Activated effector memory CD4-positive, alpha-beta T cell treated with anti-CD3 and anti-CD28 coated beads, Interleukin-2, amount 50 U/mL, for 16 hours (primary cell): Measurements from ENCODE around the gene APOA1.

Experiments used
- DNase-seq: peaks from one replicate; pipeline ENCODE4 v3.0.0-alpha.2; 2020

The APOA1 gene

DNA sequence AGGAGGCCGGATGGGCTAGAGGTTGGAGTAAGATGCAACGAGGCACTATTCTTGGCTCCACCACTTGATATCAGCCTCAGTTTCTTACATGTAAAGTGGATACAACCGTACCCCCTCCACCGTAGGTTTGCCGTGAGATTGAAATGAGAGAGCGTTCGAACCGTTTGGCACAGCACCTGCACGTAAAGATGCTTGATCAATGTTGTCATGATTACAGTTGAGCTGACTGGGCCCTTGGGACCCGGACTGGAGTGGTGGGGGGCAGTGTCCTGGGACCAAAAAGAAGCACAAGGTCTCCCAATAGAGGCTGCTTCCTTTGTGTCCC is 4.0 kb downstream of the APOA1 start:
- no peak for DNase-seq

DNA sequence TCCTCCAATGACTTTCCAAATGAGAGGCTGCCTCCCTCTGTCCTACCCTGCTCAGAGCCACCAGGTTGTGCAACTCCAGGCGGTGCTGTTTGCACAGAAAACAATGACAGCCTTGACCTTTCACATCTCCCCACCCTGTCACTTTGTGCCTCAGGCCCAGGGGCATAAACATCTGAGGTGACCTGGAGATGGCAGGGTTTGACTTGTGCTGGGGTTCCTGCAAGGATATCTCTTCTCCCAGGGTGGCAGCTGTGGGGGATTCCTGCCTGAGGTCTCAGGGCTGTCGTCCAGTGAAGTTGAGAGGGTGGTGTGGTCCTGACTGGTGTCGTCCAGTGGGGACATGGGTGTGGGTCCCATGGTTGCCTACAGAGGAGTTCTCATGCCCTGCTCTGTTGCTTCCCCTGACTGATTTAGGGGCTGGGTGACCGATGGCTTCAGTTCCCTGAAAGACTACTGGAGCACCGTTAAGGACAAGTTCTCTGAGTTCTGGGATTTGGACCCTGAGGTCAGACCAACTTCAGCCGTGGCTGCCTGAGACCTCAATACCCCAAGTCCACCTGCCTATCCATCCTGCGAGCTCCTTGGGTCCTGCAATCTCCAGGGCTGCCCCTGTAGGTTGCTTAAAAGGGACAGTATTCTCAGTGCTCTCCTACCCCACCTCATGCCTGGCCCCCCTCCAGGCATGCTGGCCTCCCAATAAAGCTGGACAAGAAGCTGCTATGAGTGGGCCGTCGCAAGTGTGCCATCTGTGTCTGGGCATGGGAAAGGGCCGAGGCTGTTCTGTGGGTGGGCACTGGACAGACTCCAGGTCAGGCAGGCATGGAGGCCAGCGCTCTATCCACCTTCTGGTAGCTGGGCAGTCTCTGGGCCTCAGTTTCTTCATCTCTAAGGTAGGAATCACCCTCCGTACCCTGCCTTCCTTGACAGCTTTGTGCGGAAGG is 4.8 kb downstream of the APOA1 start:
- peak; percentile 52 for DNase-seq

DNA sequence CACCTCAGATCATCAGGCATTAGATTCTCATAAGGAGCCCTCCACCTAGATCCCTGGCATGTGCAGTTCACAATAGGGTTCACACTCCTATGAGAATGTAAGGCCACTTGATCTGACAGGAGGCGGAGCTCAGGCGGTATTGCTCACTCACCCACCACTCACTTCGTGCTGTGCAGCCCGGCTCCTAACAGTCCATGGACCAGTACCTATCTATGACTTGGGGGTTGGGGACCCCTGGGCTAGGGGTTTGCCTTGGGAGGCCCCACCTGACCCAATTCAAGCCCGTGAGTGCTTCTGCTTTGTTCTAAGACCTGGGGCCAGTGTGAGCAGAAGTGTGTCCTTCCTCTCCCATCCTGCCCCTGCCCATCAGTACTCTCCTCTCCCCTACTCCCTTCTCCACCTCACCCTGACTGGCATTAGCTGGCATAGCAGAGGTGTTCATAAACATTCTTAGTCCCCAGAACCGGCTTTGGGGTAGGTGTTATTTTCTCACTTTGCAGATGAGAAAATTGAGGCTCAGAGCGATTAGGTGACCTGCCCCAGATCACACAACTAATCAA is 5.6 kb downstream of the APOA1 start:
- no peak for DNase-seq

DNA sequence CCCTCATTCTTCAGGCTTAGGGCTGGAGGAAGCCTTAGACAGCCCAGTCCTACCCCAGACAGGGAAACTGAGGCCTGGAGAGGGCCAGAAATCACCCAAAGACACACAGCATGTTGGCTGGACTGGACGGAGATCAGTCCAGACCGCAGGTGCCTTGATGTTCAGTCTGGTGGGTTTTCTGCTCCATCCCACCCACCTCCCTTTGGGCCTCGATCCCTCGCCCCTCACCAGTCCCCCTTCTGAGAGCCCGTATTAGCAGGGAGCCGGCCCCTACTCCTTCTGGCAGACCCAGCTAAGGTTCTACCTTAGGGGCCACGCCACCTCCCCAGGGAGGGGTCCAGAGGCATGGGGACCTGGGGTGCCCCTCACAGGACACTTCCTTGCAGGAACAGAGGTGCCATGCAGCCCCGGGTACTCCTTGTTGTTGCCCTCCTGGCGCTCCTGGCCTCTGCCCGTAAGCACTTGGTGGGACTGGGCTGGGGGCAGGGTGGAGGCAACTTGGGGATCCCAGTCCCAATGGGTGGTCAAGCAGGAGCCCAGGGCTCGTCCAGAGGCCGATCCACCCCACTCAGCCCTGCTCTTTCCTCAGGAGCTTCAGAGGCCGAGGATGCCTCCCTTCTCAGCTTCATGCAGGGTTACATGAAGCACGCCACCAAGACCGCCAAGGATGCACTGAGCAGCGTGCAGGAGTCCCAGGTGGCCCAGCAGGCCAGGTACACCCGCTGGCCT is 7.1 kb downstream of the APOA1 start:
- no peak for DNase-seq

DNA sequence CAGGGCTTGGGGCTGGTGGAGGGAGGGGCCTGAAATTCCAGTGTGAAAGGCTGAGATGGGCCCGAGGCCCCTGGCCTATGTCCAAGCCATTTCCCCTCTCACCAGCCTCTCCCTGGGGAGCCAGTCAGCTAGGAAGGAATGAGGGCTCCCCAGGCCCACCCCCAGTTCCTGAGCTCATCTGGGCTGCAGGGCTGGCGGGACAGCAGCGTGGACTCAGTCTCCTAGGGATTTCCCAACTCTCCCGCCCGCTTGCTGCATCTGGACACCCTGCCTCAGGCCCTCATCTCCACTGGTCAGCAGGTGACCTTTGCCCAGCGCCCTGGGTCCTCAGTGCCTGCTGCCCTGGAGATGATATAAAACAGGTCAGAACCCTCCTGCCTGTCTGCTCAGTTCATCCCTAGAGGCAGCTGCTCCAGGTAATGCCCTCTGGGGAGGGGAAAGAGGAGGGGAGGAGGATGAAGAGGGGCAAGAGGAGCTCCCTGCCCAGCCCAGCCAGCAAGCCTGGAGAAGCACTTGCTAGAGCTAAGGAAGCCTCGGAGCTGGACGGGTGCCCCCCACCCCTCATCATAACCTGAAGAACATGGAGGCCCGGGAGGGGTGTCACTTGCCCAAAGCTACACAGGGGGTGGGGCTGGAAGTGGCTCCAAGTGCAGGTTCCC is 7.8 kb downstream of the APOA1 start, which contains the start of gene APOC3:
Gene APOC3, plus strand, starts transcription at position 383 of the 659 bp plus-strand sequence. CDS start 676 bp downstream, outside the sequence.
- DNase-seq = no peak

DNA sequence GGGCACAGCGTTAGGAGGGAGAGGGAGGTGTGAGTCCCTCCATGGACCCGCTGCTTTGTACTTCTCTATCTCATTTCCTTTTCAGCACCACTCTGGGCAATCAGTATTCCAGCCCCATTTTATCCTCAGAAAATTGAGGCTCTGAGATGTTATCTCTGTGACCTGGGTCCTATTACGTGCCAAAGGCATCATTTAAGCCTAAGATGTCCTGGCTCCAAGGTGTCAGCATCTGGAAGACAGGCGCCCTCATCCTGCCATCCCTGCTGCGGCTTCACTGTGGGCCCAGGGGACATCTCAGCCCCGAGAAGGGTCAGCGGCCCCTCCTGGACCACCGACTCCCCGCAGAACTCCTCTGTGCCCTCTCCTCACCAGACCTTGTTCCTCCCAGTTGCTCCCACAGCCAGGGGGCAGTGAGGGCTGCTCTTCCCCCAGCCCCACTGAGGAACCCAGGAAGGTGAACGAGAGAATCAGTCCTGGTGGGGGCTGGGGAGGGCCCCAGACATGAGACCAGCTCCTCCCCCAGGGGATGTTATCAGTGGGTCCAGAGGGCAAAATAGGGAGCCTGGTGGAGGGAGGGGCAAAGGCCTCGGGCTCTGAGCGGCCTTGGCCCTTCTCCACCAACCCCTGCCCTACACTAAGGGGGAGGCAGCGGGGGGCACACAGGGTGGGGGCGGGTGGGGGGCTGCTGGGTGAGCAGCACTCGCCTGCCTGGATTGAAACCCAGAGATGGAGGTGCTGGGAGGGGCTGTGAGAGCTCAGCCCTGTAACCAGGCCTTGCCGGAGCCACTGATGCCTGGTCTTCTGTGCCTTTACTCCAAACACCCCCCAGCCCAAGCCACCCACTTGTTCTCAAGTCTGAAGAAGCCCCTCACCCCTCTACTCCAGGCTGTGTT is 8.5 kb downstream of the APOA1 start:
- DNase-seq = peak; percentile 37

DNA sequence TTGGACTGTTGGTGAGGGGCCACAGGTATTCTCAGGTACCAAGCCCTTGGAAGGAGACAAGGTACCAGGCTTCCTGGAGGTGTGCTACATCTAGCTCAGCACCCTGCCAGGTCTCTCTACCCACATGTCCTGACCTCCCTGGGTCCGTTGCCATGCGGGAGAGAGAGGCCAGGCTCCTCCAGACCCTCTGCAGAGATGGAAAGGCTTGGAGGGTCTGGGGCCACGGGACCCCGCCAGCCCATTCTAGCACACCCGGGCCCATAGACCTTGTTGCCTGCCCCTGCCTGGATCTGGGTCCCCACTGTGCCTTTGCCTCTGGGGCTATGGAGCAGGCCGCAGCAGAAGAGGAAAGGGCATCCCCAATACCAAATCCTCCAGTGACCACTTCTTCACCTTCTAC is 10.0 kb downstream of the APOA1 start:
- no peak for DNase-seq

DNA sequence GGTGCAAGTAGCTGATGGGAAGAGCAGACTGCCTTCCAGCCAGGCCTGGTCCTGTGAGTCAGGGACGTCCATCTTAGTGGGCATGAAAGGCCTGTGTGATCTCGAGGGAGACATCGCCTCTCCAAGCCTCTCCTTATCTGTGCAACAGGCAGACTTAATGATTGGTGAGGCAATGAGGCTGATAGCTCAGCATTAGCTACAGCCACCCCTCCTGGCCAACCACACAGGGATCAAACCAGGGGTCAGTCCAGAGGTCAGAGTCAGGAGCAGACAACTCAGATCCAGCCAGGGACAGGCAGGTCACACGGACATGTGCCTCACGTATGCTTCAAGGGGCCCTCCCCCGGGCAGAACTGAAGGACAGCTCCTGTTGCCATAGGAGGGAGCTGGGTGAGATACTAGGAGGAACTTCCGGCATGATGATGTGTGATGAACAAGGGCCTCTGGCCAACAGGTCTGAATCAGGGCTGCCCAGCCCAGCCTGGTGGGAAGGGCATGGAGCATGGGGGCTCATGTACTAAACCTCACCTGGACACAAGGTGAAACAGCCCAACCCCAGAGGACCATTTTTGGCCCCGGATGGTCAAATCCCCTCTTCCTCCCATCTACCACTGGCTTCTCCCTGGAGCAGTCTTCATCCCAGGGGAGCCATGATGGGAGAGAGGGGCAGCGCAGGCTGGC is 10.5 kb downstream of the APOA1 start:
- DNase-seq = peak; percentile 59

DNA sequence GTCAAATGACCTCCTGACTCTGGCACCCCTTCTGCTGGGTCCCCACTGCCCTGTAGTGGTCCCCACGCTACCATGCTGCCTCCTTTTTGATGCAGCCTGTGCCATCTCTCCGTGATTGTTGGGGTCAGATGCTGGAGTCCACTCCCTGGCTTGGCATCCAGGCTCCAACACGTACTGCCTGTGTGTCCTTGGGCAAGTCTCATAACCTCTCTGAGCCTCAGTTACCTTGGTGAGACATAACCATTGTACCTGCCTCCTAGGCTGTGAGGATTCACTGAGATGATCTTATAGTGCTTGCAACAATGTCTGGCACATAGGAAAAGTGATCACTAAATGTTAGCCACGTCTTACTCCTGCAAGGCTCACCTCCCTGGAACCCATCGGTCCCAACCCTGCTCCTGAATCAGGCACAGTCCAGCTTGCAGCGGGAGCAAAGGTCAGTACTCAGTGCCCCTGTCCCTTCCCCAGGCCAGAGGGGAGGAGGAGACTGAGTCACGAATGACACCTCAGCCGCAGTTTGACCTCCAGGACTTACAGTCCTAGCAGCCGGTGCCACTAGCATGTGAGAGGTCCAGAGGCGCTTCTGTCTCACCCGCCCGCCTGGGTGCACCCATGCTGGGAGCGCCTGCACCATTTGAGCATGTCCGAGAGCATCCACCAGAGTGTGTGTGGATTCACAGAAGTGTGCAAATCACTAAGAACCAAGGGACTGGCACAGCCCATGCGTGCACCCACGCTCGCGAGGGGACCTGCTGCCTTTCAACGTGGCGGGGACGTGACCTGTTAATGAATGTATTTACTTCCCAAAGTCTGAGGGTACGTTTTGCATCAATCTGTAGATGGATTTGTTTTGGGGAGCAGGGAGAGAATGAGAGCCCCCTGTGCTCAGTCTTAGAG is 11.3 kb downstream of the APOA1 start:
- peak; percentile 50 for DNase-seq

DNA sequence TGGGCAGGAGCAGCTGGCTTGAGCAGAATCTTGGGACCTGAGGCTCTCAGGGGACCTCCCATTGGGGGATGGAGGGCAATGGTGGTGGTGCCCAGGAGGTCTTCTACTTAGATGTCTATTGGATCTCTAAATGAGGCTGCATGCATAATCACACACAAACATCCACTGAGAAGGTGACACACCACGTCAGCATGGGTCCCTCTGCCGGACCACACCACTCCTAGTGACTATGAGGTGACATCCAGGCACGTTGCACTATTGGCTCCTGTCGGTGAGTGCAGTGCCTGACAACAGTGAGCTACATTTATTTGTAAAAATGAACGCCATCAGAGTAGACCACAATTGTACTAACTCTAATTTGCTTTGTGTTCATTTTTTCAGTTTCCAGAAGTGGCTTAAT is 12.0 kb downstream of the APOA1 start:
- DNase-seq = peak; percentile 55

DNA sequence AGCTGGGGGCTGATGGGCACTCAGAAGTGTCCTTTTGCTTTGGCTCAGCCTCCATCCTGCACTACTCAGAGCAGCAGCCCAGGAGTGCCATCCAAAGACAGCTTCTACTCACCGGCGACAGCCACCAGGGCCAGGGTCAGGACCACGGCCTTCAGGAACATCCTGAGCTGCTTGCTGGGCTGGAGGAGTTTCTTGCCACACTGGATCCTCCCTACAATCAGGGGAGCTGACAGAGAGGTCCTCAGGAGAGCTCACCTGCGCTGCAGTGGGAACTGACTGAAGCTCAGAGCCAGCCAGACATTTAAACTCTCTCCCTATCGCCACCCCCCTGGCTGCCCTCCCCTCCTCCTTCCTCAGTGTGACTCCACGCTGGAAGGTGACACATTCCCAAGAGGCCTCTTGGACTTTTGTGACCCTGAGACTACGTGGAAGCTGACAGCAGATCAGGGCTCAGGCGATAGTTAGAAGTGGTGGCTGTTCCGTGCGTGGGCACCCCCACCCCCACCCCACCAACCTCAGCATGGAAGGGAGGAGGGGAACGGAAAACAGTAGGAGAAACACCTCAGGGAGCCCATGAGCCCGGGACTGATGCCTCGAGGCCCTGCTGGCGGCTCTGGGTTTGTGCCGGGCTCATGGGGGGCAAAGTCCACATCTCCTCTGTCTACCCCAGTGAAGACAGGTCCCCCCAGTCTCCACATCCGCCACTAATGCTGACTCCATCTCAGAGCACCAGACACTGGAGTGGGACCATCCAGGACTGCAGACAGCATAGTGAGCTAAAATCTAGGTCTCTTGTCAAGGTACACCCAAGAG is 14.2 kb downstream of the APOA1 start, which contains the start of gene APOA4:
Gene APOA4, minus strand, starts transcription at position 274 of the 813 bp plus-strand sequence. Its CDS starts 113 bp downstream, at position 161.
- DNase-seq = no peak

DNA sequence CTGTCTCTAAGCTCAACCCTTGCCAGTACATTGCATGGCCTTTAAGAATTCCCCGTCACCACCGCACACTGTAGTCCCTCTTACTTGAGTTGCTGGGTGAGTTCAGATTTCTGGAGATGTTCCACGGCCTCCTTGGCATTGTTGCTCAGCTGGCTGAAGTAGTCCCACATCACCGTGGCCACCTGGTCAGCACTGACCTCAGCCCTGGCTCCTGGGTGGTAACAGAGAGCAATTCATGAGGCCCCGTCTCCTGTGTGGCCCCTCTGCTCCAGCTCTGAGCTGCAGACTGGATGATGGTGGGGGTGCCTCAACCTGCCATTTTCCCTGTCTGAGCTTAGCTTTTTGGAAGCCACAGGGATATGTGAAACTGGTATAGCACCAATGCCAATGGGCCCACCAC is 14.8 kb downstream of the APOA1 start:
- DNase-seq = no peak

DNA sequence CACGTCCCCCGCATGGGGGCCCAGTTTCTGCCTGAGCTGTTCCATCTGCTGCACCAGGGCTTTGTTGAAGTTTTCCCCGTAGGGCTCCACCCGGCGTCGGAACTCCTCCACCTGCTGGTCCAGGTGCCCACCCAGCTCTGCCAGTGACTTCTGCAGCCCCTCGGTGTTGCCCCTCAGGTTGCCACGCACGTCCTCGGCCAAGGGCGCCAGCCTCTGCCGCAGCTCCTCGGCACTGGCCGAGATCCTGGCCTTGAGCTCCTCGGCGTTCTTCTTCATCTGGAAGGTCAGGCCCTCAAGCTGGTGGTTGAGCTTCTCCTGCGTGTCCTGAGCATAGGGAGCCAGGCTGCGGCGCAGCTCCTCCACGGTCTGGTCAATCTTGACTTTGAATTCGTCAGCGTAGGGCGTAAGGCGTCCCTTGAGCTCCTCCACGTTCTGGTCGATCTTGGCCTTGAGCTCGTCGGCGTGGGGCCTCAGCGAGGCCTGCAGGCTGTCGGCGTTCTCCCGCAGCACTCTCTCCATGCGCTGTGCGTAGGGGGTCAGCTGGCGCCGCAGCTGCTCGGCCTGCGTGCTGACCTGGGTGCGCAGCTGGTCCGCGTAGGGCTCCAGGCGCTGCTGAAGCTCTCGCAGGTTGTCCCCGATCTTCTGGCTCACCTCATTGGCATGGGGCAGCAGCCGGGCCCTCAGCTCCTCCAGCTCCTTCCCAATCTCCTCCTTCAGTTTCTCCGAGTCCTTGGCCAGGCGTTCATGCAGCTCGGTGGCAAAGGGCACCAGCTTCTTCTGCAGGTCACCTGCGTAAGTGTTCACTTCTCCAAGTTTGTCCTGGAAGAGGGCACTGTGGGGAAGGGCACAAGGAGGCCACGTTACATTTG is 16.1 kb downstream of the APOA1 start:
- DNase-seq = no peak

DNA sequence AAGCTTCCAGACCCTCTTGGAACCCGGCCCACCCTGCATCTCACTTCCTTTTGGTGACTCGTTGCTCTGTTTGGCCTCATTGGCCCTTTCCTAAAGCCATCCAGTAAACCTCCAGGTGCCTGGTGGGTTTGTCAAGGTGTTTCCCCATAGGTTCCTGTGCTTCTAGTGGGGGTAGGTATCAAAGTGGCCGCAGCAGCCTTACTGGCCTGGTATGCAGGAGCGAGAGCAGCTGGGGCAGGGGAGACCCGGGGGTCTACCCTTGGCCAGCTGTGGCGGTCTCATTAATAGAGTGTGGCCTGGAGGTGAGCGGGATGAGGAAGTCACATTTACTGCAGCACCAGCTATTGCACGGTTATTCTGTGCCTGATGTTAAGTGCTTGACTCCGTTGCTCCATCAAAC is 18.4 kb downstream of the APOA1 start:
- DNase-seq = no peak

DNA sequence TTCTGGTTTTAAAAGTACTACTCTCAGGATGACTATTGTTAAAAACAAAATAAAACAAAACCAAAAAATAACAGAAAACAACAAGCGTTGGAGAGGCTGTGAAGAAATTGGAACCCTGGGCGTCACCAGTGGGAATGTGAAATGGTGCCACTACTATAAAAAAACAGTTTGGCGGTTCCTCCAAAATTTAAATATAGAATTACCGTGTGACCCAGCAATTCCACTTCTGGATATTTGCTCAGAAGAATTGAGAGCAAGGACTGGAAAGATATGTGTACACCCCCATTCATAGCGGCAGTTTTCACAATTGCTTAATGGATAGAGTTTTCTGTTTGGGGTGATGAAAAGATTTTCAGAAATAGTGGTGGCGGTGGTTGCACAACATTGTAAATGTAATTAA is 22.9 kb downstream of the APOA1 start:
- no peak for DNase-seq

DNA sequence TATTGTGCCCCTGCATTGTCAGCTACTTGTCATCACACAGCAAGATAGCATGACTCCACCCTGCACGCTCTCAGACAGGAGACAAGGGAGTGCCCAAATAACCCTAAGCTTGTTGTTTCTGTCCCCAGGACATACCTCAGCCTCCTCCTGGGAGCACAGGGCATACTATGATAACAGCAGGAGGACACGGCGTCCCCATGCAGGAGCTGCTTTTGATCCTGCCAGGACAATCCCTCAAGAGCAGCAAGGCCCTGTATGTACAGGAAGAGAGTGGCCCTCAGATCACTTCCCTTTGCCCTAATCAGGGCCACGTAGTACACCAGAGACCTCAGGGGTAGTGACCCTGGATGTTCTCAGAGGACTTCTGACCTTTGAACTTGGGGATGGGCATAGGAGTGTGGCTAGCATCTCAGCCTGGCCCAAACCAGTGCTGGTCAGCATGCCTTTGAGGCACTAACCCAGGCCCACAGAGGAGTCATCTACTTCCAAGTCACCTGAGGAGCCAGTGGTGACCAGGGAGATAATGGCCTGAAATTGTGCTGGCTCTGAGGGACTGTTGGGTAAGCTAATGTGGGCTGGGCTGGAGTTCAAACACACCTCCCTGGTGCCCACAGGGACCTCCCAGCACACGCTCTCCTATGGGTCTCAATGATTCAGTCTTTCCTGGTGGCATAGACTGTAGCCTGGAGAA is 23.5 kb downstream of the APOA1 start:
- no peak for DNase-seq

DNA sequence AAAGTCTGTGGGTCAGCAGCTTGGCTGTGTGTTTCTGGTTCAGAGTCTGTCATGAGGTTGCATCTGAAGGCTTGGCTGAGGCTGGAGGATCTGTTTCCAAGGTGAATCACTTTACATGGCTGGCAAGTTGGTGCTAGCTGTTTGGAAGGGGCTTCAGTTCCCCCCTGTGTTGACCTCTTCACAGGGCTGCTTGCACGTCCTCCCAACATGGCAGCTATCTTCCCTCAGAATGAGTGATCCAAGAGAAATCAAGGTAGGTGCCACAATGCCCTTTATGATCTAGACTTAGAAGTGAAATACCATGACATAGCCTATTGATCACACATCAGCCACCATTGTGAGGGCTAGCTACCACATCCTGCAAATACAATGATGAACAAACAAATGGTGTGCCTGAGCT is 24.3 kb downstream of the APOA1 start:
- DNase-seq = no peak

DNA sequence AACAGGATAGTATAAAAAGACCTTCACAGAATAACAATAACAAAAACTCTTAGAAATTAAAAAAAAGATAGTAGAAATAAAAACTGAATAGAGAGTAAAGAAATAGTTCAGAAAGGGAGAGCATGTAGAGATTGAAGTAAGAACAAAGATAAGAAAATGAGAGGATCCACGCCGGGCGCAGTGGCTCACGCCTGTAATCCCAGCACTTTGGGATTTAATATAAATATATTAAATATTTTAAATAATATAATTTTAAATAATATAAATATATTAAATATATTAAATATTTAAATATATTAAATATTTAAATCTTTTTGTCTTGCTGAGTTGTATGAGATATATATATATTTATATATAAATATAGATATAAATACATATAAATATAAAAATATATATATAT is 25.3 kb downstream of the APOA1 start:
- no peak for DNase-seq
